SU-DHL-6 (cell line): ENCODE measurements around the gene HHAT.

Experiments
- H2AFZ ChIP-seq: fragments of 200-600 bp; sonication (generic); 2 replicates; pipeline ENCODE4 v1.6.1; 2014; ENCODE audit warnings: low read depth, mild to moderate bottlenecking, moderate library complexity, mixed read lengths, antibody characterized with exemption, low read length; ENCODE audit not compliant: severe bottlenecking
- H3F3A ChIP-seq: fragments of 200-600 bp; shearing (Covaris generic); 2 replicates; pipeline ENCODE4 v1.6.0; 2016; ENCODE audit warnings: antibody characterized with exemption, mild to moderate bottlenecking; ENCODE audit not compliant: insufficient read depth
- H3K27ac ChIP-seq: fragments of 200-600 bp; sonication (generic); 2 replicates; pipeline ENCODE4 v1.5.1; 2016; ENCODE audit warnings: low read depth, mild to moderate bottlenecking, low read length, moderate library complexity, mixed read lengths
- H3K27me3 ChIP-seq: fragments of 200-600 bp; sonication (generic), shearing (Covaris generic); 2 replicates; pipeline ENCODE4 v1.6.0; 2014; ENCODE audit warnings: mild to moderate bottlenecking, low read length
- H3K36me3 ChIP-seq: fragments of 200-600 bp; sonication (generic); 2 replicates; pipeline ENCODE4 v1.6.1; 2014; ENCODE audit warnings: mild to moderate bottlenecking, low read length, mixed read lengths
- H3K4me2 ChIP-seq: fragments of 300-600, 200-600 bp; shearing (Covaris generic), sonication (generic); 2 replicates; pipeline ENCODE4 v1.6.0; 2014; ENCODE audit warnings: low read length, low read depth, mild to moderate bottlenecking; ENCODE audit not compliant: poor library complexity, severe bottlenecking
- H3K4me3 ChIP-seq: fragments of 200-600 bp; sonication (generic); 2 replicates; pipeline ENCODE4 v1.5.1; 2014; ENCODE audit warnings: antibody characterized with exemption, low read length, mild to moderate bottlenecking, mixed read lengths; ENCODE audit not compliant: insufficient read depth, poor library complexity, severe bottlenecking
- H3K79me2 ChIP-seq: fragments of 200-600 bp; sonication (generic); 2 replicates; pipeline ENCODE4 v1.6.1; 2014; ENCODE audit warnings: mild to moderate bottlenecking, low read length, moderate library complexity; ENCODE audit not compliant: insufficient read depth
- H3K9ac ChIP-seq: fragments of 200-600 bp; sonication (generic); 2 replicates; pipeline ENCODE4 v1.7.0; 2014; ENCODE audit warnings: mild to moderate bottlenecking, low read length
- H3K9me2 ChIP-seq: fragments of 200-600 bp; sonication (generic); replicated peaks from 2 replicates; pipeline ENCODE4 v1.6.1; 2014; ENCODE audit warnings: low read length; ENCODE audit not compliant: insufficient read depth
- H3K9me3 ChIP-seq: fragments of 200-600 bp; sonication (generic); 2 replicates; pipeline ENCODE4 v1.6.1; 2014; ENCODE audit warnings: low read length, mixed read lengths; ENCODE audit not compliant: insufficient read depth
- H4K20me1 ChIP-seq: fragments of 200-600 bp; sonication (generic); 2 replicates; pipeline ENCODE4 v1.6.1; 2014; ENCODE audit warnings: low read depth, mild to moderate bottlenecking, antibody characterized with exemption, low read length, moderate library complexity, mixed read lengths
- EZH2phosphoT487 ChIP-seq: fragments of 200-600 bp; sonication (generic), shearing (Covaris generic); conservative IDR thresholded peaks from 2 replicates; pipeline ENCODE4 v1.6.1; 2018; ENCODE audit warnings: mild to moderate bottlenecking, antibody characterized with exemption, low read length, moderate library complexity, mixed read lengths
- TF ChIP-seq, protein P1 (sequence below): fragments of 200-600 bp; sonication (generic); IDR thresholded peaks from one replicate; pipeline ENCODE4 v1.5.1; 2017; ENCODE audit warnings: antibody characterized with exemption, mild to moderate bottlenecking, low read length, moderate library complexity; ENCODE audit not compliant: insufficient read depth, poor library complexity, severe bottlenecking

Gene HHAT

DNA sequence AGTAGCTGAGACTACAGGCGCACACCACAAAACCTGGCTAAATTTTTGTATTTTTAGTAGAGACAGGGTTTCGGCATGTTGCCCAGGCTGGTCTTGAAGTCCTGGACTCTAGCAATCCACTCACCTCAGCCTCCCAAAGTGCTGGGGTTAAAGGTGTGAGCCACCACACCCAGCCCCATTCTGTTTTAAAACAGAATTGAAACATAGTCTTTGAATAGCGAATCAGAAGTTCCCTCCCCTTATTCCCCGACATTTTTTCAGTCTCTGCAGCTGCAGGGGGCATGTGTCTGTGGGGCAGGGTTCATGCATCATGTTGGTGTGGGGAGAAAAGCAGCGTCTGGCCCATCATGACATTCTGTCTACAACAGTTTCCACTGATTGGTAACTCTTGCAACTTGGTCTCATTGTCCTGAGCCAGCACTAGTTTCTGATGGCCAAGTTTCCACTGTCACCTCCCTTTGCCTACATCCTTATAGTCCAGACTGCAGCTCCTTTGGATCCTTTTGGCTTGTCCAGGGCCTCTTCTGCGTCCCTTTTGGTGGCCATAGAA lies 15.6 kb upstream of the HHAT start:
- no peaks in the 10 kb centered on the region for H3F3A ChIP-seq
- no peaks in the 10 kb centered on the region for H3K27me3 ChIP-seq
- H3K4me3 ChIP-seq = no peak overlapping the region
- no peaks in the 10 kb centered on the region for H3K9me3 ChIP-seq
- H3K27ac ChIP-seq = no peak overlapping the region
- H2AFZ ChIP-seq = no peak overlapping the region
- TF ChIP-seq, protein P1, sequence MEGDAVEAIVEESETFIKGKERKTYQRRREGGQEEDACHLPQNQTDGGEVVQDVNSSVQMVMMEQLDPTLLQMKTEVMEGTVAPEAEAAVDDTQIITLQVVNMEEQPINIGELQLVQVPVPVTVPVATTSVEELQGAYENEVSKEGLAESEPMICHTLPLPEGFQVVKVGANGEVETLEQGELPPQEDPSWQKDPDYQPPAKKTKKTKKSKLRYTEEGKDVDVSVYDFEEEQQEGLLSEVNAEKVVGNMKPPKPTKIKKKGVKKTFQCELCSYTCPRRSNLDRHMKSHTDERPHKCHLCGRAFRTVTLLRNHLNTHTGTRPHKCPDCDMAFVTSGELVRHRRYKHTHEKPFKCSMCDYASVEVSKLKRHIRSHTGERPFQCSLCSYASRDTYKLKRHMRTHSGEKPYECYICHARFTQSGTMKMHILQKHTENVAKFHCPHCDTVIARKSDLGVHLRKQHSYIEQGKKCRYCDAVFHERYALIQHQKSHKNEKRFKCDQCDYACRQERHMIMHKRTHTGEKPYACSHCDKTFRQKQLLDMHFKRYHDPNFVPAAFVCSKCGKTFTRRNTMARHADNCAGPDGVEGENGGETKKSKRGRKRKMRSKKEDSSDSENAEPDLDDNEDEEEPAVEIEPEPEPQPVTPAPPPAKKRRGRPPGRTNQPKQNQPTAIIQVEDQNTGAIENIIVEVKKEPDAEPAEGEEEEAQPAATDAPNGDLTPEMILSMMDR = no peak
- TF ChIP-seq EZH2phosphoT487 = no peak
- H4K20me1 ChIP-seq = no peaks in the 10 kb centered on the region
- no peaks in the 10 kb centered on the region for H3K9me2 ChIP-seq
- H3K79me2 ChIP-seq = no peaks in the 10 kb centered on the region
- no peak overlapping the region for H3K4me2 ChIP-seq
- H3K9ac ChIP-seq = no peak overlapping the region
- H3K36me3 ChIP-seq = no peaks in the 10 kb centered on the region

DNA sequence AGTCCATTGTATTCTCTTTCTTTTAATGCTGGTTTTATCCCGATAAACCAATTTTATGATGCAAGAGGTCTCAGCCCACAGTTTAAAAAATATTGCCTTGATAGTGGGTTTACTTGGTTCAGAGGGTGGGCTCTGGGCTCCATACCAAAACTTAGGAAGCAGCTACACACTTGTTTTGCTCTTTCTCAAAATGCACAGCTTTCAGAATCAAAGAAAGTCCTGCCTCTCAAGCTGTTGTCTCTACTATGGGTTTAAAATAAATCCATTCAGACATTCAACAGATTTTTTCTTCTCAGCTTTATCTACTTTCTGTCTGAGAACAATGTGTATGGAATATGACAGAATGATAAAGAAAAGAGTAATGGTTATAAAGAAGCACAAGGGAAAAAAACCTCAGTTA lies 14.8 kb upstream of the HHAT start:
- no peaks in the 10 kb centered on the region for H3K79me2 ChIP-seq

DNA sequence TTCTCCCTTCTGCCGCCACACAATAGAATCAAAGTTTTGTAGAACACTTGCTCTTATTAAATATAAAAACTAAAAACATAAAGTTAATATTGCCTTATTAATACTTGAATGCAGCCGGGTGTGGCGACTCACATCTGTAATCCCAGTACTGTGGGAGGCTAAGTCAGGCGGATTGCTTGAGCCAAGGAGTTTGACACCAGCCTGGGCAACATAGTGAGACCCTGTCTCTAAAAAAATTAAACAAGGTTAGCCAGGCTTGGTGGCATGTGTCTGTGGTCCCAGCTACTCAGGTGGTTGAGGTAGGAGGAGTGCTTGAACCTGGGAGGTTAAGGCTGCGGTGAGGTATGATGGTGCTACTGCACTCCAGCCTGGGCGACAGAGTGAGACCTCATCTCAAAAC lies 13.2 kb upstream of the HHAT start:
- H3K27me3 ChIP-seq = no peaks in the 10 kb centered on the region
- no peaks in the 10 kb centered on the region for H3K9me2 ChIP-seq
- no peak overlapping the region for H2AFZ ChIP-seq
- H4K20me1 ChIP-seq = no peaks in the 10 kb centered on the region
- TF ChIP-seq EZH2phosphoT487 = no peak
- TF ChIP-seq, protein P1 = no peak
- no peak overlapping the region for H3K27ac ChIP-seq
- no peaks in the 10 kb centered on the region for H3K9me3 ChIP-seq
- no peaks in the 10 kb centered on the region for H3K79me2 ChIP-seq
- H3K4me2 ChIP-seq = no peak overlapping the region
- H3F3A ChIP-seq = no peaks in the 10 kb centered on the region
- H3K36me3 ChIP-seq = no peaks in the 10 kb centered on the region
- H3K9ac ChIP-seq = no peak overlapping the region
- no peak overlapping the region for H3K4me3 ChIP-seq

More for the DNA sequence above, 14.8 kb upstream of the HHAT start:
- H3K4me3 ChIP-seq = no peak overlapping the region
- TF ChIP-seq, protein P1 = no peak
- TF ChIP-seq EZH2phosphoT487 = no peak
- no peaks in the 10 kb centered on the region for H3K27me3 ChIP-seq
- no peaks in the 10 kb centered on the region for H3K36me3 ChIP-seq
- no peaks in the 10 kb centered on the region for H4K20me1 ChIP-seq
- H2AFZ ChIP-seq = no peak overlapping the region
- H3K4me2 ChIP-seq = no peak overlapping the region
- H3F3A ChIP-seq = no peaks in the 10 kb centered on the region
- no peaks in the 10 kb centered on the region for H3K9me2 ChIP-seq
- no peaks in the 10 kb centered on the region for H3K9me3 ChIP-seq
- no peak overlapping the region for H3K9ac ChIP-seq
- H3K27ac ChIP-seq = no peak overlapping the region
